Measurements from ENCODE around the gene COL18A1. TPM values are rescaled to one million over a fixed set of nuclear protein-coding genes. Genes with fewer than 3 reads are reported as not detected.

The COL18A1 gene
- polyA plus RNA-seq, 1 of the 3 experiments (the other 2 are of a cell fraction) = 118 TPM

GRCh38 chr21:45517249-45518065 is 112.5 kb downstream of the COL18A1 start:
- peaks cover 5% of the 10 kb centered on the region; the same call in 1 of the 2 replicates for H4K20me1 ChIP-seq (ENCODE audit: insufficient read depth)
- H3K79me2 ChIP-seq (ENCODE audit: insufficient read depth) = peaks cover 5% of the 10 kb centered on the region; the same call in 1 of the 2 replicates
- H3K27ac ChIP-seq (ENCODE audit: low read depth in 2 of 2, low read length in 1 of 2) = no peak overlapping the region
- peaks cover 23% of the 10 kb centered on the region for H3F3A ChIP-seq (replicated peaks; ENCODE audit: insufficient read depth)
- CTCF ChIA-PET = interaction anchor here (0.8 to 1.6 kb wide), 2 partner anchors 39 to 380 kb away, joined by 3 read pairs; no protein-coding TSS in a partner anchor
- H2AFZ ChIP-seq (ENCODE audit: low read depth) = no peak overlapping the region
- no peaks in the 10 kb centered on the region for H3K27me3 ChIP-seq (ENCODE audit: insufficient read depth)
- no peaks in the 10 kb centered on the region for H3K9me2 ChIP-seq
- no peak overlapping the region for H3K4me2 ChIP-seq
- H3K9me3 ChIP-seq = peaks cover 31% of the 10 kb centered on the region
- POLR2A ChIA-PET = no interaction called here
- H3K4me3 ChIP-seq (ENCODE audit: low read depth in 2 of 2, low read length in 1 of 2) = no peak overlapping the region
- TF ChIP-seq JUND (IDR thresholded peaks at IDR 0.05) = no peak
- no peaks in the 10 kb centered on the region for H3K4me1 ChIP-seq (ENCODE audit: control insufficient read depth in 1 of 2, insufficient read depth in 2 of 2, low read depth in 1 of 2, low read length in 1 of 2)
- no peak overlapping the region for H3K9ac ChIP-seq
- peaks cover 40 to 58% of the 10 kb centered on the region in 2 experiments for H3K36me3 ChIP-seq (replicated peaks in 1 of 2; ENCODE audit: control insufficient read depth in 1 of 2, insufficient read depth in 2 of 2, low read length in 1 of 2)
- 100% methylated on average over 10 of the region's 15 CpGs for WGBS (ENCODE audit: low lambda C conversion rate)
- no peak for DNase-seq

GRCh38 chr21:45518742-45519141 is 113.8 kb downstream of the COL18A1 start:
- Histone ChIP-seq H3K4me1 (ENCODE audit: control insufficient read depth in 1 of 2, insufficient read depth in 2 of 2, low read depth in 1 of 2, low read length in 1 of 2) (no peaks in the 10 kb centered on the region), H2AFZ (ENCODE audit: low read depth) (no peak overlapping the region), H3K36me3 (replicated peaks in 1 of 2; ENCODE audit: control insufficient read depth in 1 of 2, insufficient read depth in 2 of 2, low read length in 1 of 2) (peaks cover 40 to 53% of the 10 kb centered on the region in 2 experiments), H3F3A (replicated peaks; ENCODE audit: insufficient read depth) (peaks cover 16% of the 10 kb centered on the region), H3K4me3 (ENCODE audit: low read depth in 2 of 2, low read length in 1 of 2) (no peak overlapping the region), H3K9ac (no peak overlapping the region), H3K79me2 (ENCODE audit: insufficient read depth) (peaks cover 5% of the 10 kb centered on the region; the same call in 1 of the 2 replicates), H3K4me2 (no peak overlapping the region), H3K27ac (ENCODE audit: low read depth in 2 of 2, low read length in 1 of 2) (no peak overlapping the region), H3K9me2 (no peaks in the 10 kb centered on the region), H3K27me3 (ENCODE audit: insufficient read depth) (no peaks in the 10 kb centered on the region), H3K9me3 (peaks cover 31% of the 10 kb centered on the region), H4K20me1 (ENCODE audit: insufficient read depth) (peaks cover under 1% of the 10 kb centered on the region; the same call in 1 of the 2 replicates)
- no peak for TF ChIP-seq FOXM1 (IDR thresholded peaks at IDR 0.05; ENCODE audit: low read depth)
- POLR2A ChIA-PET = no interaction called here
- WGBS (ENCODE audit: low lambda C conversion rate) = 93% methylated on average over 2 of the region's 2 CpGs
- no peak for DNase-seq
- CTCF ChIA-PET = interaction anchor here (1.6 kb wide), 1 partner anchor 9 kb away, joined by 4 read pairs; no protein-coding TSS in a partner anchor

- Histone ChIP-seq H3K27me3 (ENCODE audit: insufficient read depth) (no peaks in the 10 kb centered on the region), H3K4me1 (ENCODE audit: control insufficient read depth in 1 of 2, insufficient read depth in 2 of 2, low read depth in 1 of 2, low read length in 1 of 2) (no peaks in the 10 kb centered on the region), H3K36me3 (replicated peaks in 1 of 2; ENCODE audit: control insufficient read depth in 1 of 2, insufficient read depth in 2 of 2, low read length in 1 of 2) (peaks cover 40 to 48% of the 10 kb centered on the region in 2 experiments), H4K20me1 (ENCODE audit: insufficient read depth) (no peaks in the 10 kb centered on the region), H3K9me3 (peaks cover 31% of the 10 kb centered on the region), H3K9me2 (no peaks in the 10 kb centered on the region), H3K9ac (no peak overlapping the region), H2AFZ (ENCODE audit: low read depth) (no peak overlapping the region), H3F3A (replicated peaks; ENCODE audit: insufficient read depth) (peaks cover 16% of the 10 kb centered on the region), H3K79me2 (ENCODE audit: insufficient read depth) (peaks cover 5% of the 10 kb centered on the region; the same call in 1 of the 2 replicates), H3K27ac (ENCODE audit: low read depth in 2 of 2, low read length in 1 of 2) (no peak overlapping the region), H3K4me2 (no peak overlapping the region), H3K4me3 (ENCODE audit: low read depth in 2 of 2, low read length in 1 of 2) (no peak overlapping the region)
- TF ChIP-seq ELF1 (IDR thresholded peaks at IDR 0.05) (no peak), NFIC (IDR thresholded peaks at IDR 0.05; ENCODE audit: borderline replicate concordance) (no peak), SIN3A (IDR thresholded peaks at IDR 0.05; ENCODE audit: borderline replicate concordance, low read depth, low read length) (no peak), POLR2AphosphoS5 (IDR thresholded peaks at IDR 0.05; ENCODE audit: low read depth, low read length) (no peak), RFX5 (IDR thresholded peaks at IDR 0.05; ENCODE audit: low read length) (no peak), TEAD4 (IDR thresholded peaks at IDR 0.05; ENCODE audit: borderline replicate concordance, insufficient read depth) (no peak), RAD21 (IDR thresholded peaks at IDR 0.05; ENCODE audit: low read length) (no peak), JUND (IDR thresholded peaks at IDR 0.05) (no peak), GABPA (IDR thresholded peaks at IDR 0.05; ENCODE audit: low read depth) (no peak), TCF12 (IDR thresholded peaks at IDR 0.05) (no peak), USF1 (IDR thresholded peaks at IDR 0.05; ENCODE audit: borderline replicate concordance, low read depth) (no peak), FOSL2 (IDR thresholded peaks at IDR 0.05; ENCODE audit: borderline replicate concordance, low read depth) (no peak), CHD2 (IDR thresholded peaks at IDR 0.05; ENCODE audit: low read length, partially characterized antibody) (no peak), GATA2 (CRISPR knock-in tag; IDR thresholded peaks at IDR 0.05) (no peak), EZH2phosphoT487 (IDR thresholded peaks at IDR 0.05; ENCODE audit: borderline replicate concordance, low read depth) (no peak), IRF3 (IDR thresholded peaks at IDR 0.05; ENCODE audit: low read depth, low read length) (no peak), RCOR1 (IDR thresholded peaks at IDR 0.05; ENCODE audit: low read length) (no peak), MAX (IDR thresholded peaks at IDR 0.05; ENCODE audit: low read depth) (no peak), MEF2A (IDR thresholded peaks at IDR 0.05; ENCODE audit: borderline replicate concordance, low read depth) (no peak)
- WGBS (ENCODE audit: low lambda C conversion rate) = 76% methylated on average over 4 of the region's 4 CpGs
- CTCF ChIA-PET = interaction anchor here (1.6 kb wide), 1 partner anchor 9 kb away, joined by 4 read pairs; no protein-coding TSS in a partner anchor
- DNase-seq = no peak
- POLR2A ChIA-PET = no interaction called here
Measured at GRCh38 chr21:45519182-45519581, 114.2 kb downstream of the COL18A1 start.
